Esophagus muscularis mucosa (tissue), 4 donors: ENCODE measurements around the gene BMAL1. TPM values are rescaled to one million over a fixed set of nuclear protein-coding genes. Genes with fewer than 3 reads are reported as not detected.

Experiments
- DNase-seq: peaks from one replicate; pipeline ENCODE4 v3.0.0-alpha.2; 2017; ENCODE audit errors: extremely low spot score
- H3K27ac ChIP-seq, 4 donors: fragments of 200-600 bp; sonication (generic); replicated peaks in 1 of 4; 1 replicate in 3 of 4; 2 replicates in 1 of 4; pipeline ENCODE4 v1.5.1; 2016 to 2019; ENCODE audit warnings: mild to moderate bottlenecking in 1 of 4
- H3K27me3 ChIP-seq, 4 donors: fragments of 200-600 bp; sonication (generic); one replicate each; pipeline versions ENCODE4 v1.5.1 to v1.6.0; 2016 to 2019
- H3K36me3 ChIP-seq, 4 donors: fragments of 200-600 bp; sonication (generic); one replicate each; pipeline ENCODE4 v1.5.1; 2016 to 2019
- H3K4me1 ChIP-seq, 4 donors: fragments of 200-600 bp; sonication (generic); one replicate each; pipeline ENCODE4 v1.5.1; 2016 to 2019
- H3K4me3 ChIP-seq, 4 donors: fragments of 200-600 bp; sonication (generic); 1 replicate in 2 of 4; 2 replicates in 2 of 4; pipeline ENCODE4 v1.5.1; 2016 to 2019; ENCODE audit warnings: mild to moderate bottlenecking in 4 of 4, moderate library complexity in 1 of 4
- H3K9me3 ChIP-seq, 4 donors: fragments of 200-600 bp; sonication (generic); 1 replicate in 3 of 4; 2 replicates in 1 of 4; pipeline ENCODE4 v1.5.1; 2016 to 2019
- EP300 ChIP-seq: sonication (generic); formaldehyde crosslinking; IDR thresholded peaks from one replicate; pipeline ENCODE4 v1.6.1; 2017; ENCODE audit warnings: antibody characterized with exemption
- POLR2A ChIP-seq: fragments of 450-650 bp; IDR thresholded peaks from one replicate; pipeline ENCODE4 v1.6.1; 2017; ENCODE audit warnings: antibody characterized with exemption, moderate library complexity, mild to moderate bottlenecking, low read depth
- POLR2AphosphoS5 ChIP-seq, 2 donors: sonication (generic); formaldehyde crosslinking; IDR thresholded peaks; one replicate each; pipeline ENCODE4 v1.6.1; 2017; ENCODE audit warnings: antibody characterized with exemption in 2 of 2
- WGBS: methylation state at CpG from one replicate; pipeline ENCODE4 v1.1.5; 2018; 5-methylcytosine and 5-hydroxymethylcytosine counted together
- intact Hi-C: fragments of 100-400 bp; cut with DNase I; formaldehyde crosslinking; loops from one replicate; pipeline ENCODE4 v1.15.1; 2023
- total RNA-seq, 4 donors: library from RNA; depleted of rRNA; stranded (reverse); fragments of >200 nt; gene quantifications; one replicate each; pipeline versions ENCODE4 v1.1.0 to v1.2.1, GENCODE V29; 2016
- TF ChIP-seq, protein P1 (sequence below), 3 experiments: fragments of 200-600 bp in 2 of 3; fragments of 450-650 bp in 1 of 3; sonication (generic) in 2 of 3; IDR thresholded peaks; one replicate each; pipeline ENCODE4 v1.5.1; 2017 to 2019; ENCODE audit warnings: antibody characterized with exemption in 3 of 3, mild to moderate bottlenecking in 2 of 3, moderate library complexity in 1 of 3

Gene BMAL1
- total RNA-seq, 4 donors from 2014 or later: 31.1 to 36.4 (median 33.9) TPM

DNA sequence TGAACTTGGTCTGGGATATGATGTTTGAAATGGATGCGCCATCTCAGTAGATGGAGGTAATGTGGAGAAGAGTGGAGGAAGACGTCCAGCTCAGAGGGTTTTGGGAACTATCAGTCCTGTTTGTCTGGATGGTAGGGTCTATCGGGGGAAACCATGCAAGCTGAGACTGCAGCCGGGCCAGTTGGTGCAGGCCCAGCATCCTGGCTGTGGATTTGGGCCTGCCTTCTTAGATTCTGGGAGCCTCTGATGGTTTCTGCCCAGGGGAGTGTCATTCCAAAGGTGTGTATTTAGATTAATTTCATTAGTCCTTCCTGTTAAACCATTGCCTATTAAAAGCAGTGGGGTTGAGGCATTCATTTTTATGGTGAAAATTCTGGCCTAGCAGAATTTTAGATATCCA lies 31.6 kb downstream of the BMAL1 start:
- Histone ChIP-seq H3K27ac (no peak overlapping the region), H3K4me3 (no peak overlapping the region), H3K36me3 (peaks cover 0 to 14% (median 6%) of the 10 kb centered on the region in 4 donors), H3K4me1 (peaks cover 35 to 71% (median 50%) of the 10 kb centered on the region in 4 donors), H3K9me3 (no peaks in the 10 kb centered on the region), H3K27me3 (no peaks in the 10 kb centered on the region)
- TF ChIP-seq, protein P1, sequence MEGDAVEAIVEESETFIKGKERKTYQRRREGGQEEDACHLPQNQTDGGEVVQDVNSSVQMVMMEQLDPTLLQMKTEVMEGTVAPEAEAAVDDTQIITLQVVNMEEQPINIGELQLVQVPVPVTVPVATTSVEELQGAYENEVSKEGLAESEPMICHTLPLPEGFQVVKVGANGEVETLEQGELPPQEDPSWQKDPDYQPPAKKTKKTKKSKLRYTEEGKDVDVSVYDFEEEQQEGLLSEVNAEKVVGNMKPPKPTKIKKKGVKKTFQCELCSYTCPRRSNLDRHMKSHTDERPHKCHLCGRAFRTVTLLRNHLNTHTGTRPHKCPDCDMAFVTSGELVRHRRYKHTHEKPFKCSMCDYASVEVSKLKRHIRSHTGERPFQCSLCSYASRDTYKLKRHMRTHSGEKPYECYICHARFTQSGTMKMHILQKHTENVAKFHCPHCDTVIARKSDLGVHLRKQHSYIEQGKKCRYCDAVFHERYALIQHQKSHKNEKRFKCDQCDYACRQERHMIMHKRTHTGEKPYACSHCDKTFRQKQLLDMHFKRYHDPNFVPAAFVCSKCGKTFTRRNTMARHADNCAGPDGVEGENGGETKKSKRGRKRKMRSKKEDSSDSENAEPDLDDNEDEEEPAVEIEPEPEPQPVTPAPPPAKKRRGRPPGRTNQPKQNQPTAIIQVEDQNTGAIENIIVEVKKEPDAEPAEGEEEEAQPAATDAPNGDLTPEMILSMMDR (IDR thresholded peaks at IDR 0.05): no peak
- TF ChIP-seq EP300 (no peak), POLR2A (no peak), POLR2AphosphoS5 (IDR thresholded peaks at IDR 0.05) (no peak)
- DNase-seq: no peak
- intact Hi-C loops: no loop called here
- WGBS: 90% methylated on average over 4 of the region's 4 CpGs

DNA sequence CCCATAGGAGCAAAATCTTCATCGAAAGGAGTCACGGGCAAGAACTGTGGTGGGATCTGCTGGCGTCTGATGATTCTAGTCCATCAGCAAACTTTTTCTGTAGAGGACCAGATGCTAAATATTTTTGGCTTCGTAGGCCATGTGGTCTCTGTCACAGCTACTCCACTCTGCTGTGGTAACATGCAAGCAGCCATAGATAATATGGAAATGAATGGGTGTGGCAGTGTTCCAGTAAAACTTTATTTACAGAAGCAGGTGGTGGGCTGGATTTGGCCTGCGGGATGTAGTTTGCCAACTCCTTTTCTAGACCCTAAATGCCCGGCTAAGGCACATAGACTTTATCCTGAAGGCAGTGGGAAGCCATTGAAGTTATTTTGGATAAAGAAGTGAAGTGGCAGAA lies 32.9 kb downstream of the BMAL1 start:
- no peaks in the 10 kb centered on the region for H3K27me3 ChIP-seq
- no peak for DNase-seq
- H3K27ac ChIP-seq: no peak overlapping the region
- H3K9me3 ChIP-seq: no peaks in the 10 kb centered on the region
- 95% methylated on average over 6 of the region's 6 CpGs for WGBS
- TF ChIP-seq POLR2AphosphoS5 (IDR thresholded peaks at IDR 0.05) (no peak), POLR2A (no peak), EP300 (no peak)
- TF ChIP-seq, protein P1 (IDR thresholded peaks at IDR 0.05): no peak
- no peak overlapping the region for H3K4me3 ChIP-seq
- intact Hi-C loops: no loop called here
- peaks cover 24 to 72% (median 50%) of the 10 kb centered on the region in 4 donors for H3K4me1 ChIP-seq
- H3K36me3 ChIP-seq: peaks cover 0 to 14% (median 6%) of the 10 kb centered on the region in 4 donors

DNA sequence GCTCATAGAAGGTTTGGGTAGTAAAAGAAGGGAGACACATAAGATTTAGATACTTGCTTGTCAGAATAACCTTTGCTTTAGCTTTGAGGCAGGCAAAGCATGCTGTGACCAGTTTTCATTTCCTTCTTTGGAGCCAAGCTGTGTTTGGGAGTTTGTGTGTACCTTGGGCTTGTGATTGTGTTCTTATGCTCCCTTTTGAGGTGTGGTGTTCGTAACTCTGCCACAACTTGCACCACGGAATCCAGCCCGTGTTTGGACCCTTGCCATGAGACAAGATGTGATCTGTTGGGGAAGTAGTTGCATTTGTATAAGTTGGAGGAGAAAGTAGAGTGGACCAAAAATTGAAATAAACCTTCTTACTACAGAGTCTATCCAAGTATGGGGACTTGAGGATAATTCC lies 34.0 kb downstream of the BMAL1 start:
- Histone ChIP-seq H3K4me3 (no peak overlapping the region), H3K9me3 (no peaks in the 10 kb centered on the region), H3K4me1 (peaks cover 24 to 72% (median 50%) of the 10 kb centered on the region in 4 donors), H3K27ac (no peak overlapping the region), H3K36me3 (peaks cover 0 to 14% (median 6%) of the 10 kb centered on the region in 4 donors), H3K27me3 (no peaks in the 10 kb centered on the region)
- intact Hi-C loops: no loop called here
- TF ChIP-seq, protein P1 (IDR thresholded peaks at IDR 0.05): no peak
- TF ChIP-seq POLR2AphosphoS5 (IDR thresholded peaks at IDR 0.05): no peak
- TF ChIP-seq EP300: no peak
- TF ChIP-seq POLR2A: no peak
- 88% methylated on average over 3 of the region's 3 CpGs for WGBS
- no peak for DNase-seq

DNA sequence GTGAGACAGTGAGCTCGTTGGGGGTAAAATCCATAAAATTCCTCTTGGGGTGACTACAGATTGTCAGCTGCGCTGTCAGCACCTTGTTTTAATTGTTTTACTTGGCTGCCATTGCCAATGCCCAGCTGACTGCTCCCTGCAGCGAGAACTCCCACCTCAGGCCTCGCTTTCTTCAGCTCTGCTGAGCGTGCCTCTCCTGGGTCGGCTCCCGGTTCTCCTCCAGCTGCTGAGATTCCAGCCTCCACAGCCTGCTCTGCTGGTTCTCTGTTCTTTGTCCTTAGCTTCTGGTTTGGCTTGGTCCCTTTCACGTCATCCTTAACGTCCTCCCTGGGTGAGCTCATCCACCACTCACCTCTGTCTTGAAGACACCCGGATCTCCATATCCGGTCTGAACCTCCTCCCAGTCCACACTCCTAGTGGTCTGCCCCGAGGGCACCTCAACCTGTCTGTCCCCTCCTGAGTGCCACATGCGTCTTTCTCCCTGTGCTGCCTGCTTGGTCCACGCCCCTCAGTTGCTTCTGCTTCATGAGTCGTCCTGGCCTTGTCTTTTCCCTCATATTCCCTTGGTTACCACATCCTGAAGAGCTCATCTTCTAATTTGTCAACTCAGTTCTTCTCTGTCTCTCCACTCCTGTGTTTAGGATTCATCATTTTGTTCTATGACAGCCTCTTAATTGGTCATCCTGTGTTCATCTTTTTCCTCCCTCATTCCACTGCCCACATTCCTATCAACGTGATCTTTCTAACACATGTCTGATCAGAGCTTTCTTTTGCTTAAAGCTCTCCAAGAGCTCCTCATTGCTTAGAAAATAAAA lies 35.6 kb downstream of the BMAL1 start:
- H3K4me1 ChIP-seq: peaks cover 30 to 76% (median 60%) of the 10 kb centered on the region in 4 donors
- H3K27me3 ChIP-seq: no peaks in the 10 kb centered on the region
- 80% methylated on average over 16 of the region's 16 CpGs for WGBS
- no peak overlapping the region for H3K27ac ChIP-seq
- DNase-seq: no peak
- H3K9me3 ChIP-seq: no peaks in the 10 kb centered on the region
- H3K36me3 ChIP-seq: peaks cover 0 to 14% (median 6%) of the 10 kb centered on the region in 4 donors
- intact Hi-C loops: no loop called here
- TF ChIP-seq, protein P1 (IDR thresholded peaks at IDR 0.05): no peak
- TF ChIP-seq EP300: no peak
- TF ChIP-seq POLR2AphosphoS5 (IDR thresholded peaks at IDR 0.05): no peak
- no peak for TF ChIP-seq POLR2A
- H3K4me3 ChIP-seq: no peak overlapping the region
